ENCODE measurements around the gene MPC2.
"Not testable (repeated sequence)": the region's sequence is repeated elsewhere in the genome, so short reads cannot be mapped to it uniquely, and the experiment has no call there.

The MPC2 gene

GRCh38 chr1:167936068-167936929 lies 573 bp downstream of the MPC2 start, which contains the start of gene DCAF6:
Gene DCAF6 (plus strand): TSS chr1:167936683. CDS start chr1:167936912, 229 bp downstream.
- DNase-seq (ENCODE audit: extremely low spot score) = peak; percentile 98
- CTCF ChIA-PET = interaction anchor here (1.0 to 2.8 kb wide), 4 partner anchors 12 to 146 kb away, joined by 3 to 8 read pairs (median 3); no protein-coding TSS in a partner anchor
- no peak for TF ChIP-seq CTCF (IDR thresholded peaks at IDR 0.05; ENCODE audit: control extremely low read depth, extremely low read depth, low read depth, missing control alignments)
- POLR2A ChIA-PET = interaction anchor here (1.2 to 1.6 kb wide), 2 partner anchors 9 to 13 kb away, joined by 3 to 4 read pairs; no protein-coding TSS in a partner anchor

- DNase-seq (ENCODE audit: extremely low spot score) = peak; percentile 19
- POLR2A ChIA-PET = interaction anchor here (1.2 to 1.6 kb wide), 2 partner anchors 8 to 12 kb away, joined by 3 to 4 read pairs; no protein-coding TSS in a partner anchor
- CTCF ChIA-PET = interaction anchor here (1.0 to 2.8 kb wide), 3 partner anchors 20 to 147 kb away, joined by 3 to 8 read pairs (median 3); no protein-coding TSS in a partner anchor
- TF ChIP-seq CTCF (IDR thresholded peaks at IDR 0.05; ENCODE audit: control extremely low read depth, extremely low read depth, low read depth, missing control alignments) = no peak
Measured at GRCh38 chr1:167935216-167936067, 1.4 kb downstream of the MPC2 start.

- ChIA-PET POLR2A (no interaction called here), CTCF (interaction anchor here (1.0 to 2.8 kb wide), 3 partner anchors 19 to 148 kb away, joined by 3 to 8 read pairs (median 6); no protein-coding TSS in a partner anchor)
- no peak for DNase-seq (ENCODE audit: extremely low spot score)
- no peak for TF ChIP-seq CTCF (IDR thresholded peaks at IDR 0.05; ENCODE audit: control extremely low read depth, extremely low read depth, low read depth, missing control alignments)
Measured at GRCh38 chr1:167934426-167935215, 2.3 kb downstream of the MPC2 start.

GRCh38 chr1:167933788-167934187 lies 3.1 kb downstream of the MPC2 start:
- ChIA-PET CTCF (interaction anchor here (1.0 kb wide), 1 partner anchor 148 kb away, joined by 6 read pairs; no protein-coding TSS in a partner anchor), POLR2A (no interaction called here)
- DNase-seq (ENCODE audit: extremely low spot score) = no peak
- TF ChIP-seq CTCF (IDR thresholded peaks at IDR 0.05; ENCODE audit: control extremely low read depth, extremely low read depth, low read depth, missing control alignments) = no peak

- TF ChIP-seq CTCF (IDR thresholded peaks at IDR 0.05; ENCODE audit: control extremely low read depth, extremely low read depth, low read depth, missing control alignments) = no peak
- DNase-seq (ENCODE audit: extremely low spot score) = no peak
- ChIA-PET CTCF (interaction anchor here (2.3 kb wide), 1 partner anchor 8 kb away, joined by 9 read pairs; no protein-coding TSS in a partner anchor), POLR2A (no interaction called here)
Measured at GRCh38 chr1:167929725-167930124, 7.1 kb downstream of the MPC2 start.

GRCh38 chr1:167928919-167929318 lies 8.0 kb downstream of the MPC2 start:
- POLR2A ChIA-PET; DNase-seq (ENCODE audit: extremely low spot score): not testable (repeated sequence)
- CTCF ChIA-PET = interaction anchor here (1.7 kb wide), 1 partner anchor 9 kb away, joined by 4 read pairs; no protein-coding TSS in a partner anchor
